ENCODE results near the gene CHTF8. TPM values are rescaled to one million over a fixed set of nuclear protein-coding genes. Genes with fewer than 3 reads are reported as not detected.

CHTF8 gene
- total RNA-seq, 4 donors from 2014 or later = 77.8 to 124 (median 82.8) TPM

DNA sequence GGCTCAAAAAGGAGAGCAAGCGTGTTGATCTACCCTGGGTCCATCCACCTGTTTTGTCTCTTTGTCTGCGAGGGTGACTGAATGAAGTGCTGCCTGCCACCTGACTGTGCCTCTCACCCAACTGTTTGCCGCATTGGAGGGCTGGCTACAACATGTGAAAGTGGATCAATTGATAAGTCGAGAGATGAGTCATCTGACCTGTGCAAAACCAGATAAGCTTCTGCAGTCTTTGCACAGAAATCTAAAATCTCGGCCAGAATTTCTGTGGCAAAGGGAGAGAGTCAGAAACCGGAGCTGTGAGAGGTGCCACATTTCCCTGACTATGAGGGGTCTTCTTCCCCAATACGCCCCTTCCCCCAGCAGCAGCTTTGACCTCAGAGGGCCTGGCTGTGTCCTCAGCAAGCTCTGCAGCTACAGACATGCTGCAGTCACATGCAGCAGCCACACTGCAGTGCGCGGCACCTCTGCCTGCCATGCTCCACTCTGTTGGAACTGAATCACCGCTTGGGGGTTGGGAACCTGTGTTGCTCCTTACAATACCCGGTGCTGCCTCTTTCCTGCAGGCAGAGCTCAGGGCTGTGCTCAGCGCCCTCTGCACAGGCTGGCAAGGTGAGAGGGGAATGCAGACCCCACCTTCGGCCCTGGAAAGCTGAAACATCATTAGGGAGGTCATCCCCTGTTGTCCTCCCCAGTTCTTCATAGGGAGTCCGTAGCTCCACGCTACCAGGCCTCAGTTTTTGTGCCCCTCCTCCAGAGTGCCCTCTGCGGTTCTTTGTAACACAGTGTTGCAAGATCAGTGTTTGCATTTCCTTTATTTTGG is 43.1 kb downstream of the CHTF8 start:
- 23 to 28% methylated on average over 16 of the region's 16 CpGs for WGBS, 2 donors
- TF ChIP-seq POLR2A (IDR thresholded peaks at IDR 0.05) = no peak
- TF ChIP-seq, protein P1, sequence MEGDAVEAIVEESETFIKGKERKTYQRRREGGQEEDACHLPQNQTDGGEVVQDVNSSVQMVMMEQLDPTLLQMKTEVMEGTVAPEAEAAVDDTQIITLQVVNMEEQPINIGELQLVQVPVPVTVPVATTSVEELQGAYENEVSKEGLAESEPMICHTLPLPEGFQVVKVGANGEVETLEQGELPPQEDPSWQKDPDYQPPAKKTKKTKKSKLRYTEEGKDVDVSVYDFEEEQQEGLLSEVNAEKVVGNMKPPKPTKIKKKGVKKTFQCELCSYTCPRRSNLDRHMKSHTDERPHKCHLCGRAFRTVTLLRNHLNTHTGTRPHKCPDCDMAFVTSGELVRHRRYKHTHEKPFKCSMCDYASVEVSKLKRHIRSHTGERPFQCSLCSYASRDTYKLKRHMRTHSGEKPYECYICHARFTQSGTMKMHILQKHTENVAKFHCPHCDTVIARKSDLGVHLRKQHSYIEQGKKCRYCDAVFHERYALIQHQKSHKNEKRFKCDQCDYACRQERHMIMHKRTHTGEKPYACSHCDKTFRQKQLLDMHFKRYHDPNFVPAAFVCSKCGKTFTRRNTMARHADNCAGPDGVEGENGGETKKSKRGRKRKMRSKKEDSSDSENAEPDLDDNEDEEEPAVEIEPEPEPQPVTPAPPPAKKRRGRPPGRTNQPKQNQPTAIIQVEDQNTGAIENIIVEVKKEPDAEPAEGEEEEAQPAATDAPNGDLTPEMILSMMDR (IDR thresholded peaks at IDR 0.05) = no peak
- H3K4me3 ChIP-seq (ENCODE audit: low read depth, poor library complexity, severe bottlenecking) = no peak overlapping the region
- intact Hi-C loops (cut with DNase I; ENCODE audit: low total_unique reads) = no loop called here
- DNase-seq (ENCODE audit: low spot score in 2 of 2) = no peak

DNA sequence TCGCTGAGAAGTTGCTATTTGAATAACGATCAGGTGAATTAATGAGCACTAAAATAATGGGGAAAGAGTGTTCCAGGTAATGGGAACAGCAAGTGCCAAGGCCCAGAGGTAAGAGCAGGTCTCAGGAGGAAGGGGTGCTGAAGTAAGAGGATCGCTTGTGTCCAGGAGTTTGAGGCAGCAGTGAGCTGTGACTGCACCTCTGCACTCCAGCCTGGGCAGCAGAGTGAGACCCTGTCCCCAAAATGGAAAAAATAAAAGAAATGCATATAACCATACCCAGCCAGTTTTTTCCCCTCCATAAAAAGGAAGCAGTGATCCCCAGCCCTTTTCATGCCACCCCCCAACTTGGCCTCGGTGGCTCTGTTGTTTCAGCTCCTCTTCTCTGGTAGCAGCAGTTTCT is 43.7 kb downstream of the CHTF8 start:
- no peak overlapping the region for H3K4me3 ChIP-seq (ENCODE audit: low read depth, poor library complexity, severe bottlenecking)
- TF ChIP-seq, protein P1 (IDR thresholded peaks at IDR 0.05) = no peak
- TF ChIP-seq POLR2A (IDR thresholded peaks at IDR 0.05) = no peak
- 56 to 61% methylated on average over 4 of the region's 4 CpGs for WGBS, 2 donors
- no peak for DNase-seq (ENCODE audit: low spot score in 2 of 2)
- intact Hi-C loops (cut with DNase I; ENCODE audit: low total_unique reads) = no loop called here

DNA sequence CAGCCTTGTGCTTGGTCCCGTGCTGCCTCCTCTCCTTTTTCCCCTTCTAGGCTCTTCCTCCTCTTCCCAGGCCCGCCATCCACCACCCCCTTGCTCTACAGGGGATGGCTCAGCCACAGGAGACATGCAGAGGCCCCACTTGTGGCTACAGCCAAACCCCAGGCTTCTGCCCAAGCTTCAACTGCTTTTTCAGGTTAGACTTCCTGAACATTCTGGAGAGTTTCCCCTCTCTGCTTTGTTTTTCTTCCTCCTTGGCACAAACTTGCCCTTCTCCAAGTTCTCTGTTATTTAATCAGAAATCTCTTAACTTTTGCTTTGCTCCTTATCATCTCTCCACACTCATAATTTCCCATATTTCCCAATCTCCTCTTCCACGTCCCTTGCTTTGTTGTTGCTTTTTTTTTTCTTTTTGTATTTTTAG is 45.2 kb downstream of the CHTF8 start:
- intact Hi-C loops (cut with DNase I; ENCODE audit: low total_unique reads) = no loop called here
- H3K4me3 ChIP-seq (ENCODE audit: low read depth, poor library complexity, severe bottlenecking) = no peak overlapping the region
- DNase-seq (ENCODE audit: low spot score in 2 of 2) = no peak
- TF ChIP-seq POLR2A (IDR thresholded peaks at IDR 0.05) = no peak
- TF ChIP-seq, protein P1 (IDR thresholded peaks at IDR 0.05) = no peak
- 69 to 78% methylated on average over 3 of the region's 3 CpGs for WGBS, 2 donors

DNA sequence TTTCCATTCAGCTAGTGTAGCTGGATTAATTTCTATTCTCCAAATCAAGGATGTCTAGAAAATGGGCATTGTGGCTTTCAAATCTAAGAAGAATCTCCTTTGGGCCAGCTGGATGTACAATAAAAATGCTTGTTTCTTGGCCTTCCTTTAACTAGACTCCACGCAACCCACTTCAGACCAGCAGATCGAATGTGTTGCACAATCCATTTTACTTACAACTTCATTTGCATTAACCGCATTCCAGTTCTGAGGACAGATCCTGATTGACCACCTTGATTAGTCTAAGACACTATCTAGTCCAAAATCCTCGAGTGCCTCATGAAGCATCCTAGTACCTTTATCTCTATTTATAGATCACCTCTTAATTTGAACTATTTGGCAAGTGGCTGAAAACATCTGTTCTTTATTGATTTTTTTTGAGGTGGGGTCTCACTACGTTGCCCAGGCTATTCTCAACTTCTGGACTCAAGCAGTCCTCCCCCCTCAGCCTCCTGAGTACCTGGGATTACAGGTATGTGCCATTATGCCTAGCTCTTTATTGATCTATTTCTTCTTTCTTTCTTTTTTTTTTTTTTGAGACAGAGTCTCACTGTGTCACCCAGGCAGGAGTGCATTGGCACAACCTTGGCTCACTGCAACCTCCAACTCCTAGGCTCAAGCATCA is 47.2 kb downstream of the CHTF8 start:
- intact Hi-C loops (cut with DNase I; ENCODE audit: low total_unique reads) = no loop called here
- H3K4me3 ChIP-seq (ENCODE audit: low read depth, poor library complexity, severe bottlenecking) = no peak overlapping the region
- DNase-seq (ENCODE audit: low spot score in 2 of 2) = no peak
- WGBS, 2 donors = 81 to 83% methylated on average over 5 of the region's 5 CpGs
- TF ChIP-seq, protein P1 (IDR thresholded peaks at IDR 0.05) = no peak

DNA sequence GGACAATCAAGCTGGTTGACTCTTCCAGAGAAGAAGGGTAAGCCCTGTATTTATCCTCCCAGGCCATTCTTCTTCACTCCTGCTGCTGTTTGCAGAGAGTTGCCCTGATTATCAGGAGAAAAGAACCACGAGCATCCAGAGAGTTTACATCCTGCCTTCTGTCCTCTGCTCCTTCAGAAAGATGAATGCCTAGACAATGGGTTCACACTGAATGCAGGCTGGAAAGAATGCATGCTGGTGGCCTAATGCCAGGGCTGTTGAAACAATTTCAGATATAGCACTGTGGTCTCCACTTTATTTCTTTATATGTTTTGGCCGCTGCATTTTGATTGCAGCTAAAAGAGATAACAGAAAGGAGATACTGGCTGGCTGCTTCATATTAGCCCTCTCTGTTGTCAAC is 48.1 kb downstream of the CHTF8 start:
- WGBS, 2 donors = 70 to 87% methylated on average over 2 of the region's 2 CpGs
- no peak for TF ChIP-seq POLR2A (IDR thresholded peaks at IDR 0.05)
- TF ChIP-seq, protein P1 (IDR thresholded peaks at IDR 0.05) = no peak
- no peak overlapping the region for H3K4me3 ChIP-seq (ENCODE audit: low read depth, poor library complexity, severe bottlenecking)
- intact Hi-C loops (cut with DNase I; ENCODE audit: low total_unique reads) = no loop called here
- DNase-seq (ENCODE audit: low spot score in 2 of 2) = no peak
